GM12875 (cell line): ENCODE measurements around the gene PHACTR1.

Experiments used
- H3K4me3 ChIP-seq: one replicate; pipeline ENCODE4 v1.5.1; 2011; ENCODE audit warnings: low read depth, low read length, control low read depth
- CTCF ChIP-seq: IDR thresholded peaks from 2 replicates; pipeline ENCODE4 v1.5.1; 2011; ENCODE audit warnings: low read depth, mild to moderate bottlenecking, control low read depth, inconsistent platforms, low read length, moderate library complexity, borderline replicate concordance; ENCODE audit not compliant: insufficient read depth

PHACTR1 gene

DNA sequence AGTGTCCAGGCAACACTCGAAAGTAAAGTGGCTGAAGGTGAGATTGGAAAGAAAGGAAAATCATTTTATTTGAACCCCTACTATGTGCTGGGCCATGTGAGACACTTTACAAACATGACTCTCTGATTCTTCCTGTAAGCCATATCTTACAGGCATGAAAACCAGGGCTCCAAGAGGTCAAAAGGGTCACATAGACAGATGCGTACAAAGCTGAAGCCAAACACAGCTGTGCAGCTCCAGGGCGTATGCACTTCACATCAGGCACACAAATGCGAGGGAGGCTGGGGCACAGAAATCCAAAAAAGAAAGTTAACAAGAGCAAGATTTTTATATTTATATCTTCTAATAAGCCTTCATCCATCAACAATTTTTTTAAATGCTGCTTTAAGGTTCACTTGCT is 176.5 kb downstream of the PHACTR1 start:
- H3K4me3 ChIP-seq: no peak overlapping the region
- no peak for TF ChIP-seq CTCF

GRCh38 chr6:12895721-12896120 is 179.2 kb downstream of the PHACTR1 start:
- no peak for TF ChIP-seq CTCF
- H3K4me3 ChIP-seq: no peak overlapping the region

- TF ChIP-seq CTCF: no peak
These were observed 179.7 kb downstream of the PHACTR1 start for GRCh38 chr6:12896208-12896733.

DNA sequence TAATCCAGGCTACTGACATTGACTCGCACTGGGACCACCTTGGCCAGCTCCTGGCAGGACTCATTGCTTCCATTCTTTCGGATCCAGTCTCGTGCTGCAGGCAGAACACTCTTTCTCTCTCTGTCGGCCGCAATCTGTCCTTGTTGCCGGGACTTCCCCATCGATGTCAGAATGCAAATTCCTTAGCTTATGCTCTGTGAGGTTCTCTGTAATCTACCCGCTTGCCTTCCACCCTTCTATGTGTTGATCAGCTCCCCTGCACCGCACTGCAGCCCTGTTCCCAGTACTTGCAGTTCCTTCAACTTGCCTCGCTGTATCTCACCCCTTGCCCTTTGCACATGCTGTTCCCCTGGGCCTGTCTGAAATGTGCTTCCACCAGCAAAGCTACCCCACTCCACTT is 182.0 kb downstream of the PHACTR1 start:
- TF ChIP-seq CTCF: no peak
- H3K4me3 ChIP-seq: no peak overlapping the region

More at GRCh38 chr6:12896208-12896733, 179.7 kb downstream of the PHACTR1 start:
- no peak overlapping the region for H3K4me3 ChIP-seq

GRCh38 chr6:12899046-12899833 is 182.7 kb downstream of the PHACTR1 start:
- TF ChIP-seq CTCF: no peak
- H3K4me3 ChIP-seq: no peak overlapping the region

- H3K4me3 ChIP-seq: no peak overlapping the region
- TF ChIP-seq CTCF: no peak
These were observed 186.7 kb downstream of the PHACTR1 start for GRCh38 chr6:12903246-12903645.

- H3K4me3 ChIP-seq: no peak overlapping the region
- TF ChIP-seq CTCF: no peak
These were observed 193.3 kb downstream of the PHACTR1 start for GRCh38 chr6:12909833-12910232.
